Measurements from ENCODE around the gene FOSL2.

- TF ChIP-seq CTCF (IDR thresholded peaks at IDR 0.05 in 8 of 11, conservative IDR thresholded peaks at IDR 0.05 in 3 of 11) = peak in 1 of 11 experiments; percentile 6
- TF ChIP-seq POLR2AphosphoS5 (IDR thresholded peaks at IDR 0.05) = no peak
Measured at GRCh38 chr2:28397043-28397381, 4.4 kb downstream of the FOSL2 start.

Data from spleen (tissue), 7 donors.